ENCODE measurements around the gene HIPK1. TPM values are rescaled to one million over a fixed set of nuclear protein-coding genes. Genes with fewer than 3 reads are reported as not detected.

The HIPK1 gene
- total RNA-seq, 1 experiment from 2014 or later: 41.5 TPM

DNA sequence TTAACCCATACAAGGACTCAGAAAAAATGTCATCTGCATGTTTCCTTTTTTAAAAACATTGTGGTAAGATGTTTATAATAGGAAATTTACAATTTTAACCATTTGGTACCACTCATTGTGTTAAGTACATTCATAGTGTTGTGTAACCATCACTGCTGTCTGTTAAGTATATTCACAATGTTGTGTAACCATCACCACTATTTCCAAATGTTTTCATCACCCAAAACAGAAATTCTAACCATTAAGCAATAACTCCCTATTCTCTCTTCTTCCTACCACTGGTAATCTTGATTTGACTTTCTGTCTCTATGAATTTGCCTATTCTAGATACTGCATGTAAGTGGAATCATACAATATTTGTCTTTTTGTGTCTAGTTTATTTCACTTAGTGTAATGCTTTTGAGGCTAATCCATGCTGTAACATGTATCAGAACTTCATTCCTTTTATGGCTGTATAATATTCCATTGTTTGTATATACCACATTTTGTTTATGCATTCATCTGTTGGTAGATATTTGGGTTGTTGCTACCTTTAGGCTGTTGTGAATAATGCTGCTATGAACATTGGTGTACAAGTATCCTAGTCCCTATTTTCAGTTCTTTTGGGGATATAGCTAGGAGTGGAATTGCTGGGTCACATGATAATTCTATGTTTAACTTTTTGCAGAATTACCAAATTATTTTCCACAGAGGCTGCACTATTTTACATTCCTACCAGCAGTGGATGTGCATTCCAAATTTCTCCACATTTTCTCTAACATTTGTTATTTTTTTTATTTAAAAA lies 14.1 kb downstream of the HIPK1 start:
- no TSS peak for BruUV-seq (replicated peaks)
- Histone ChIP-seq H3K4me1 (ENCODE audit: control insufficient read depth, insufficient read depth, low read length) (no peaks in the 10 kb centered on the region), H3K4me3 (ENCODE audit: low read depth in 2 of 2, low read length in 2 of 2) (no peak overlapping the region), H3K27me3 (ENCODE audit: control insufficient read depth, insufficient read depth, low read length) (no peaks in the 10 kb centered on the region), H3K36me3 (ENCODE audit: control insufficient read depth, insufficient read depth, low read length) (no peaks in the 10 kb centered on the region; the same call in 1 of the 2 replicates), H3K9me3 (ENCODE audit: control insufficient read depth, insufficient read depth, low read depth, low read length) (no peaks in the 10 kb centered on the region), H3K27ac (ENCODE audit: low read length) (no peak overlapping the region)
- in situ Hi-C loops (cut with HindIII; ENCODE audit: low pct_unique_long_range_greater_than_20kb, low sequenced_read_pairs): no loop called here
- DNase-seq (ENCODE audit: low read depth, low spot score): no peak
- intact Hi-C loops (cut with micrococcal nuclease; ENCODE audit: unreplicated experiment): no loop called here
- ChIA-PET CTCF (no interaction called here), POLR2A (no interaction called here)
- no peak for ATAC-seq
- TF ChIP-seq, protein P1, sequence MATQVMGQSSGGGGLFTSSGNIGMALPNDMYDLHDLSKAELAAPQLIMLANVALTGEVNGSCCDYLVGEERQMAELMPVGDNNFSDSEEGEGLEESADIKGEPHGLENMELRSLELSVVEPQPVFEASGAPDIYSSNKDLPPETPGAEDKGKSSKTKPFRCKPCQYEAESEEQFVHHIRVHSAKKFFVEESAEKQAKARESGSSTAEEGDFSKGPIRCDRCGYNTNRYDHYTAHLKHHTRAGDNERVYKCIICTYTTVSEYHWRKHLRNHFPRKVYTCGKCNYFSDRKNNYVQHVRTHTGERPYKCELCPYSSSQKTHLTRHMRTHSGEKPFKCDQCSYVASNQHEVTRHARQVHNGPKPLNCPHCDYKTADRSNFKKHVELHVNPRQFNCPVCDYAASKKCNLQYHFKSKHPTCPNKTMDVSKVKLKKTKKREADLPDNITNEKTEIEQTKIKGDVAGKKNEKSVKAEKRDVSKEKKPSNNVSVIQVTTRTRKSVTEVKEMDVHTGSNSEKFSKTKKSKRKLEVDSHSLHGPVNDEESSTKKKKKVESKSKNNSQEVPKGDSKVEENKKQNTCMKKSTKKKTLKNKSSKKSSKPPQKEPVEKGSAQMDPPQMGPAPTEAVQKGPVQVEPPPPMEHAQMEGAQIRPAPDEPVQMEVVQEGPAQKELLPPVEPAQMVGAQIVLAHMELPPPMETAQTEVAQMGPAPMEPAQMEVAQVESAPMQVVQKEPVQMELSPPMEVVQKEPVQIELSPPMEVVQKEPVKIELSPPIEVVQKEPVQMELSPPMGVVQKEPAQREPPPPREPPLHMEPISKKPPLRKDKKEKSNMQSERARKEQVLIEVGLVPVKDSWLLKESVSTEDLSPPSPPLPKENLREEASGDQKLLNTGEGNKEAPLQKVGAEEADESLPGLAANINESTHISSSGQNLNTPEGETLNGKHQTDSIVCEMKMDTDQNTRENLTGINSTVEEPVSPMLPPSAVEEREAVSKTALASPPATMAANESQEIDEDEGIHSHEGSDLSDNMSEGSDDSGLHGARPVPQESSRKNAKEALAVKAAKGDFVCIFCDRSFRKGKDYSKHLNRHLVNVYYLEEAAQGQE (IDR thresholded peaks at IDR 0.05; ENCODE audit: insufficient read depth in 1 of 2, low read depth in 2 of 2, low read length in 1 of 2): no peak
- TF ChIP-seq SIN3A (IDR thresholded peaks at IDR 0.05; ENCODE audit: borderline replicate concordance, insufficient read depth, low read depth, low read length) (no peak), TCF7L2 (IDR thresholded peaks at IDR 0.05; ENCODE audit: low read depth, low read length) (no peak), POLR2AphosphoS5 (IDR thresholded peaks at IDR 0.05; ENCODE audit: low read depth, low read length) (no peak)
- TF ChIP-seq, protein P2, sequence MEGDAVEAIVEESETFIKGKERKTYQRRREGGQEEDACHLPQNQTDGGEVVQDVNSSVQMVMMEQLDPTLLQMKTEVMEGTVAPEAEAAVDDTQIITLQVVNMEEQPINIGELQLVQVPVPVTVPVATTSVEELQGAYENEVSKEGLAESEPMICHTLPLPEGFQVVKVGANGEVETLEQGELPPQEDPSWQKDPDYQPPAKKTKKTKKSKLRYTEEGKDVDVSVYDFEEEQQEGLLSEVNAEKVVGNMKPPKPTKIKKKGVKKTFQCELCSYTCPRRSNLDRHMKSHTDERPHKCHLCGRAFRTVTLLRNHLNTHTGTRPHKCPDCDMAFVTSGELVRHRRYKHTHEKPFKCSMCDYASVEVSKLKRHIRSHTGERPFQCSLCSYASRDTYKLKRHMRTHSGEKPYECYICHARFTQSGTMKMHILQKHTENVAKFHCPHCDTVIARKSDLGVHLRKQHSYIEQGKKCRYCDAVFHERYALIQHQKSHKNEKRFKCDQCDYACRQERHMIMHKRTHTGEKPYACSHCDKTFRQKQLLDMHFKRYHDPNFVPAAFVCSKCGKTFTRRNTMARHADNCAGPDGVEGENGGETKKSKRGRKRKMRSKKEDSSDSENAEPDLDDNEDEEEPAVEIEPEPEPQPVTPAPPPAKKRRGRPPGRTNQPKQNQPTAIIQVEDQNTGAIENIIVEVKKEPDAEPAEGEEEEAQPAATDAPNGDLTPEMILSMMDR (IDR thresholded peaks at IDR 0.05): no peak

DNA sequence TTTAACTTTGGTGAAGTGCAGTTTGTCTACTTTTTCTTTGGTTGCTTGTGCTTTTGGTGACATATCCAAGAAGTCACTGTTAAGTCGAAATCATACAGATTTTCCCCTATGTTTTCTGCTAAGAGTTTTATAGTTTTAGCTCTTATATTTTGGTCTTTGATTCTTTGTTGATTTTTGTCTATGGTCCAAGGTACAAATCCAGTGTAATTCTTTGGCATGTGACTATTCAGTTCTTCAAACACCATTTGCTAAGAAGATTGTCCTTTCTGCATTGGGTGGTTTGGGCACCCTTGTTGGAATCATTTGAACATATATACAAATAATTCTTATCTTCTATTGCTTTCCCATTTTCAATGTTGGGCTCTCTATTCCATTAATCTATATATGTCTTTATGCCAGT lies 16.2 kb downstream of the HIPK1 start:
- TF ChIP-seq, protein P1 (IDR thresholded peaks at IDR 0.05; ENCODE audit: insufficient read depth in 1 of 2, low read depth in 2 of 2, low read length in 1 of 2): no peak
- TF ChIP-seq SIN3A (IDR thresholded peaks at IDR 0.05; ENCODE audit: borderline replicate concordance, insufficient read depth, low read depth, low read length) (no peak), TCF7L2 (IDR thresholded peaks at IDR 0.05; ENCODE audit: low read depth, low read length) (no peak), POLR2AphosphoS5 (IDR thresholded peaks at IDR 0.05; ENCODE audit: low read depth, low read length) (no peak)
- TF ChIP-seq, protein P2 (IDR thresholded peaks at IDR 0.05): no peak
- no peak overlapping the region for H3K4me3 ChIP-seq (ENCODE audit: low read depth in 2 of 2, low read length in 2 of 2)
- intact Hi-C loops (cut with micrococcal nuclease; ENCODE audit: unreplicated experiment) (no loop called here), in situ Hi-C loops (cut with HindIII; ENCODE audit: low pct_unique_long_range_greater_than_20kb, low sequenced_read_pairs) (no loop called here)
- H3K27me3 ChIP-seq (ENCODE audit: control insufficient read depth, insufficient read depth, low read length): no peaks in the 10 kb centered on the region
- ChIA-PET POLR2A (no interaction called here), CTCF (no interaction called here)
- no peak overlapping the region for H3K27ac ChIP-seq (ENCODE audit: low read length)
- DNase-seq (ENCODE audit: low read depth, low spot score) (no peak), ATAC-seq (no peak)
- no peaks in the 10 kb centered on the region for H3K9me3 ChIP-seq (ENCODE audit: control insufficient read depth, insufficient read depth, low read depth, low read length)
- BruUV-seq (replicated peaks): no TSS peak
- no peaks in the 10 kb centered on the region; the same call in 1 of the 2 replicates for H3K36me3 ChIP-seq (ENCODE audit: control insufficient read depth, insufficient read depth, low read length)
- H3K4me1 ChIP-seq (ENCODE audit: control insufficient read depth, insufficient read depth, low read length): no peaks in the 10 kb centered on the region

Measured in Panc1 (cell line).